NB4 (cell line): ENCODE measurements around the gene OSCAR.

Experiments
- POLR2A ChIP-seq: IDR thresholded peaks from 2 replicates; pipeline ENCODE4 v1.6.1; 2011; ENCODE audit warnings: mild to moderate bottlenecking; ENCODE audit not compliant: insufficient read length; ENCODE audit errors: extremely low read depth
- TF ChIP-seq, protein P1 (sequence below): IDR thresholded peaks from 2 replicates; pipeline ENCODE4 v1.6.1; 2011; ENCODE audit warnings: low read depth, low read length

DNA sequence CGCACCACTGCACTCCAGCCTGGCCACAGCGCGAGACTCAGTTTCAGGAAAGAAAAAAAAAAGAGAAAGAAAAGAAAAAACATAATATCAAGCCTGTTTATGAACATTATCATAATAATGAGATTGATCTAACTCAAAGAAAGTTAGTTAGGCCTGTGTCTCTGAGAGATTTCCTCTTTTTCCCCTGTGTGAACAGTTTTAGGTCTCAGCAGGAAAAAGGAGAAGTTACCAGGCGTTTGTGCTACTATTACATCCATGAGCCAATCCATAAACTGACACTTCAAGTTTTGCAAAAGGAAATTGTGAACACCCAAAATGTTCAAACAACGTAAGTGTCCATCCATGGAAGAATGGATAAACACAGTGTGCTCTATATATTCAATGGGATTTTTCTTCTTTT lies 23.3 kb downstream of the OSCAR start:
- TF ChIP-seq, protein P1, sequence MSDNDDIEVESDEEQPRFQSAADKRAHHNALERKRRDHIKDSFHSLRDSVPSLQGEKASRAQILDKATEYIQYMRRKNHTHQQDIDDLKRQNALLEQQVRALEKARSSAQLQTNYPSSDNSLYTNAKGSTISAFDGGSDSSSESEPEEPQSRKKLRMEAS = no peak
- no peak for TF ChIP-seq POLR2A
